Stimulated activated CD4-positive, alpha-beta T cell treated with anti-CD3 and anti-CD28 coated beads, Interleukin-4, amount 100 ng/mL, for 48 hours (primary cell): ENCODE data around the gene AOPEP.
A peak's percentile ranks its signal among the peaks of the same experiment; 100 is the strongest.

Experiments used
- DNase-seq, 2 donors: peaks; one replicate each; pipeline ENCODE4 v3.0.0-alpha.2; 2020; ENCODE audit warnings: low read depth in 2 of 2

Gene AOPEP

GRCh38 chr9:94896512-94896911 is 170.0 kb downstream of the AOPEP start:
- no peak for DNase-seq

DNA sequence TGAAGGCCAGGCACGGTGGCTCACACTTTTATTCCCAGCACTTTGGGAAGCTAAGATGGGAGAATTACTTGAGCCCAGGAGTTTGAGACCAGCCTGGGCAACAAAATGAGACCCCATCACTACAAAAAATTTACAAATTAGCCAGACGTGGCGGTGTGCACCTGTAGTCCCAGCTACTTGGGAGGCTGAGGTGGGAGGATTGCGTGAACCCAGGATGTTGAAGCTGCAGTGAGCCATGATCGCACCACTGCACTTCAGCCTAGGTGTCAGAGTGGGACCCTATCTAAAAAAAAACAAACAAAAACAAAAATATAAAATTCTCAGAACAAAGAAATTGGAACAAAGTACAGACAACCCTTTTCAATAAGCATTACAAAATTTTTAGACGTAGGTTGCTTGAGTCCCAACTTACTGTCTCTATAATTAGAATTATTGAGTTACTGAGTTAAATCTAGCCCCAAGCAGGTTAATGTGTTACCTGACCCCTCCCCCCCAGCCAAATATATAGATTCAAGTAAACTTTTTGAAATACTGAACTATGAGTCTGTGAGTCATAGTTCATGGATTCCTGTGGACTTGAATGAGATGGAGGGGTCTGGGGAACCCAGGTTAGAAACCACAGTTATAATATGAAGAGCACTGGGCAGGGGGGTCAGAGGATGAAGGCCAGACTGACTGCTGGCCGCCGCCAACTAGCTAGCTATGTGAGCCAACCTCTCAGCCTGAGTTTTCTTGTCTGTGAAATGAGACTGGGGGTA is 173.1 kb downstream of the AOPEP start:
- DNase-seq: no peak

DNA sequence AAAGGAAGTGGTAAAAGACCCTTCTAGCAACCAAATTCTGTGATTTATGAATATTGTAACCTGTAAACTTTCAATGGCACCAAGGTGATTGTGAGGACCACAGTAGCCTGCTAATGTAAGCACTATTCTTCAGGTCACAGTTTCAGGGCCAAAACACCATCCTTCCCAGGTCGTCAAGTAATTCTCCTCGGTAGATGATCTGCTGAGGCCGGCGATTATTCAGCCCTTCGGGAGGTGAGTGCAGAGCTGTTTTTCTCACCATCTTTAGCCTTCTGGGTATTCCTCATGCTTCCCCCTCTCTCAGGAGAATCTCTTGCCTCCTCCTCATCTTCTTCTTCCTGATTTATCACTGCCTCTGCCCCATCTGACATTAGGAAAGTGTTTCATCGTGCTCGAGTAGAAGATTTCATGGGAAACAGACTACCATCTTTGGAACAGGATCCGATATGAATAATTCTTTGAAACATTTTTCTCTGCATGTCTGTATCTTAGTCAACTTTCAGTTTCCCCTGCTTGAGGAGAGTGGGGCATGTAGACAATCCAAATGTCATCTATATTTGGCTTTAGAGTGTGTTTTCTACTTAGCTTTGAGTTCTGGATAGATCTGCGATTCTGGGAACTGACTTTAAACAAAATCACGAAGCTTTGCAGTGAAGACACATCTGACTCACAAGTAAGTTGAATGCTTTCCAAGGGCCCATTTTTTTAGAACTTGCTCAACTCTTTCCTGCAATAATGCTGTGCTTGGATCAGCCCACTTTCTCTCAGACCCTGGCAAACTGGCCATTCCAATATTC is 173.9 kb downstream of the AOPEP start:
- DNase-seq: no peak

DNA sequence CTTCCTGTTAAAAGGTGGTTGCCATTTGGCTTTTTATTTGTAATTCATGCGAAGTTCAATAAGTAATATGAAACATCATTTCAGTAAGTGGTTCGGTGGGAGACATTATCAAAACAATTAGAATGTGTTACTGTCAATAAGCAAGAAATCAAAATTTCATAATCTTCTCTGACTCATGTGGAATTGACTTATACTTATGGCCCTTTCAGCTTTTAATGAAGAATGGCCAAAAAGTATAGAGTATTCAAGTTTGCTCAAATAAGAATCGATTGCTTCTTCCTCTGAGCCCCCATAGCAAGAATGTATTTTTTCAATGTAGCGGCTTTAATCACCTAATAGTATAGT is 174.5 kb downstream of the AOPEP start:
- no peak for DNase-seq

DNA sequence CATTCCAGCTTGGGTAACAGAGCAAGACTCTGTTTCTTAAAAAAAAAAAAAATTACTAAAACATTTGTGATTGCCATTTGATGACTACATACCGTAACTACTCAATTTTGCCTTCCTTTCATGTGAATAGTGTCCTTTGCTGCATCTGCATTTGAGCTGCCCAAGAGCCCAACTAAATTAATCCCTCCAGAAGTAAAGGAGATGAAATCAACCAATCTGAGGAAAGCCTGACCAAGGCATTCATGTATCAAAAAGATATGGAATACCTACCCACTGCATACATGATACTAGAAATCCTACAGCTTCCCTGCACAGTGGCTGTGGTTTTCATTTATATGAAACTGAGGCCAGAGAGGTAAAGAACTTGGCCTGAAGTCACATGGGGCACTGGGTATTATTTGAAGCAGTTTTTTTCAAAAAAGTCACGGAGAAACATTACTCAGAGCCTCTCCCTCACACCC is 177.5 kb downstream of the AOPEP start:
- no peak for DNase-seq

GRCh38 chr9:94904806-94905205 is 178.3 kb downstream of the AOPEP start:
- DNase-seq: no peak

DNA sequence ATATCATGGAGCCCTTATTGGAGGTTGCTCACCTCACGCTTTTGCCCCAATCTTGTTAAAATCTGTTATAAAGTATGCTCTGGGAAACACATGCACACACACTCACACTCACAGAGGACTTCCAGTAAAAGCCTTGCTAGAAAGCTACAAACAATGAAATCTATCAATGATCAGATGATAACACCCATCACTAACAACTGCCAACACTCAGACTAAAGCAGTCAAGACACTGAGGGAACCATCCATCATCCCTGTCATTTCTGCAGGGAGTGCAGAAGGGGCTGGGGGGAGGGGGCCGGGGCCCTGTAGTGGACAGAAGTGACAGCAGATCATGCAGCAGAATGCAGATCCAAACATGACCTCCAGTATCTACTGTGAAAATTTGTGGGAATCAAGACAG is 179.1 kb downstream of the AOPEP start:
- DNase-seq: no peak

- DNase-seq: no peak
Measured at GRCh38 chr9:94906181-94906580, 179.7 kb downstream of the AOPEP start.

DNA sequence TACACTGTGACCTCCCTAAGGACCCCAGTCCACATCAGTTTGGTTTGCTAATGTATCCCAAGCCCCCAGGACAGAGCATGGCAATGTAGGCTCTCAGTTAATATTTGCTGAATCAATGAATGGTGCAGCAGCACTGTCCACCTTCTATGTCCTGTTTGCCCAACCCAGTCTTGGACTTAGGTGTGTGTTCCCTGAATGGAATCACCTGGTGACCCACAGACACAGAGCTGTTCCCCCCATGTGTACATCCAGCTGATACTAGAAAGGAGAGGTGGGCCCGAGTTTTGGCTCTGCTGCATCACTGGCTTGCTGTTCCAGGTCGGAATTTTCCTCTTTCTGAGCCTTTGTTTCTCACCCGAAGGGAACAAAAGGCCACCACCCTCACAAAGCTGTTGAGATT is 180.2 kb downstream of the AOPEP start:
- DNase-seq: no peak

DNA sequence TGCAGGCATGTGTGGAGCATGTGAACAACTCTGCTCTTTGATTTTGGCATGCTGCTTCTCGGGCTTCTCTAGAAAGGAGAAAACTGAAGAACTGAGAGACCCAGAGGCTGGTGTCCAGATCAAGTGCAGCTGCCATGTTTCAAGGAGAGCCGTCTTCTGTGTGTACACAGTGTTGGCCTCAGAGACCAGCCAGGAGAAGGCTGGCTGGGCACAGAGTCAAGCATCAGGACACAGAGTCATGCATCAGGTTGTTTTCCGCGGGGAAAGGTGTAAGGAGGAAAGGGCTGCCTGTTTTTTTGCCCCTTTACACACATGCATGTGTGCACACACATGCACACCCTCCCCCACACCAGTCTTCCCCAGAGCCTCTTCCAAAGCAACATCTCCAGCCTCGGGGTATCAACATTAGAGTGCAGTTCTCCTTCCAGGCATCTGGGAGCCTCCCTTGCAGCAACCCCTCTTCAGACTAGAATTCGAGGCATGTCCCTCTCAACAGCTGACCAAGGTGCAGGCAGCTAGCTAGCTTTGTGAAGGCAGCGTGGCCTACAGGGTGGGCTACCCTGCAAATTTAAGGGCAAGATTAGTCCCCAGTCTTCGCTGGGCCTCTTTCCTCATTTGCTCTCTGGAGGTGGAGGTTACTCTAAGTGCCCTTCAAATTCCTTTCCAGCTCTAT is 180.9 kb downstream of the AOPEP start:
- no peak for DNase-seq

DNA sequence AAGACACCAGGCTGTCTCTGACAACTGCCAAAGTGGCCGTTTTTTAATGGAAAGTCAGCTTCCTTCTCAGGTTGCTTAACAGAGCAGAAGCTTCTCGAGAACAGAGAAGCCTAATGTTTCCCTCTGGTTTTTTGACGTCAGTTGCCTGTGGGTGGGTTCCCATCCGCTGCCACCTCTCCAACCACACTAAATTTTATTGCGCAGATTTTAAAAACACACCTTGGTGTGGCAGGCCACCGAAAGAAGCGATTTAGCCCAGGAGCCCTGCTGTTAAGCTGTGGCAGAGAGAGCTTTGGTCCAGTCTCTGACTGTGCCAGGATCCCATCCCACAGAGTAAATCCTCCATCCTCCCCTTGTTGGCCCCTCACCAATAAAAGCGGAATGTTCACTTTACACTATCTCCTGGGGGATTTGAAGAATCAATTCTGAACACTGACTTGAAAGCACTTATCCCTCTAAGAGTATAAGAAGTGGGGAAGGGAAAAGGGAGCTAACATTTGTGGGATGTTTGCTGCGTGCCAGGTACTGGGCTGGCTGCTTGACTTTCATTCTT is 181.6 kb downstream of the AOPEP start:
- no peak for DNase-seq

DNA sequence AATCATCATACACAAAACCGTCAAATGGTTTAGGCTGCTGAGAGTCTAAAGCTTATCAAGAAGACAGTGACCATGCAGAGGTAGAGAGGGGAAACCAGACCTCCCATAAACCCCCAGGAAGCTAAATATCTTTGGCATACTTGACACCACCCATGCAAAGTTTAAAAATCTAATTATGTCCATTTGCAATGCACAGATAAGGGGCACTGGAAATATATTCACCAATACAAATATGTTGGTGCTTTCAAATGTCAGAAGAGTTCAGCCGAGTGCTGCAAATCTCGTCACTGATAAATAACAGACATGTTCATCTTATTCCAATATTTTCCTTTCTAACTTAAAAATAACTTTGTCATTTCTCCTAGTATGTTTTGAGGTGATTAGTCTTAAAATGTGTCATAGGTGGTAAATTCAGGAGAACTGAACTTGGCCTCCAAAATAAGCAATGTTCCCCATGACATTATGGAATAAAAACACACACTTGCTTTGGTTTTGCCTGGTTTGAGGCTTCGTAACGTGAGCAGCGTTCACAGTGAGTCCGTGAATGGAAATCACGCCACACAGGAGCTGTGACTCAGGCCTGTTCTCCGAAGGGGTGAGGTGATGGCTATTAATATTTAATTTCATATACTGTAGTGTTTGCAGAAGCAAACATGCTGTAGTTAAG is 182.2 kb downstream of the AOPEP start:
- DNase-seq: no peak

DNA sequence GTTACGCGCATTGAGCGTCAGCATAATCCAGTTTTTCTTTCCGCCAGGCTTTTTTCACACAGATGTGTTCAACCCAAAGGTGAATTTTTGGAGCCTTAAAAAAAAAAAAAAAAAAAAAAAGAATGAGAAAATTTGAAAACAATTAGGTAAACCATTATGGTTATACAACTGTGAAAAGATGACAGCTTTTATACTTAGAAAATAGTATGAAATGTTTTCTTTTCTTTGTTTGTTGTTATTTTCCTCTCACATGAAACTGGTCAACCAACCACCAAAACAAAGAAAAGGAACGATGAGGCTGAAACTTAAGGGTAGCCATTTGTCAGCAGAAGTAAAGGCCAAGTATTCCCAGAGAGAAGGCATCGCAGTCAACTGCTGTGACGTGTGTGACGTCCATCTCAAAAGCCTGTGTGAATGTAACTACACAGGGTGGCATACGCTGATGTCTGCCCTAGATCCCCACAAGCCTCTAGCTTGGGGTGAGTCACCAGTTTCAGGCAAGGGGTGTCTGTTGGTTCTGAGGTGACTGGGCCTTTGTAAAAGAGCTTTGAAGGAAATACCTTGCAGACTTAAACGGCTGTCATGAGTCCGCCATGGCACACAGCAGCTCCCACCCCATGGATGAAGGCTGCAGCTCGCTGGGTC is 182.9 kb downstream of the AOPEP start:
- DNase-seq: peak in 1 of 2 donors; percentile 19

DNA sequence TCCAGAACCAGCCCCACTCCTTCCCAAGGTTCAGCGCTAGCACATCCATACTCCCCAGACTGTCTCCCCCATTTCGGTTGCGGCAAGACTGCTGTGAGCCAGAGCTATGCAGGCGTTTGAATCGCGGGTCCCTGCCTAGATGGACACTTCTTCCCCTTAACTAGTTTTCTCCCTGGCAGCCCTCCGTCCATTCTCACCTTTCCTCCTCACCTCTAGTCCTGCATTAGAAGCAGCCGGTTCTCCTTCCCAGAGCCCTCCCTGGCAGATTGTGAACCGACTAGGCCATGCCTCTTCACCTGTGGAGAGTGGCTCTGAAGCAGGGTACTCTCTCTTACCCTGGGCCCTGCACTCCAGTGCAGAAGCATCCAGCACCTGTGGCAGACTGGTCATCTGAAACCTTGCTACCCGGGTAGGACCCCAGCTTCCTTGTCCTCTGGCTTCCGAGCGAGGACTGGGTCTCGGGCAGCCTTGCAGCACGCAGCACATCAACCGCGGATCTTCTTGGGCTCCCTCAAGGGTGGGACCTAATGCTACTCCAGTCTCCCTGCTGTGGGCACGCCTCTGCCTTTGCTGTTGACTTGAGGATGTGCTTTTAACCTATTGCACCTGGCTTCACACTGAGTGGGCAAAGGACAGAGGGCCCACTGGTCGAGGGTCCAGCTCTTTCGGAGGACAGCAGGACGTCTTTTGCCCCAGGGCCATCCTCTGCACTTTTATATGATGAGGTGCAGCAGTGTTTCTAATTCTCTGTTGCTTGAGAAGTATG is 183.6 kb downstream of the AOPEP start:
- DNase-seq: no peak

GRCh38 chr9:94911211-94911610 is 184.7 kb downstream of the AOPEP start:
- DNase-seq: no peak

GRCh38 chr9:94911986-94912635 is 185.6 kb downstream of the AOPEP start:
- DNase-seq: no peak

- no peak for DNase-seq
Measured at GRCh38 chr9:94912700-94913249, 186.3 kb downstream of the AOPEP start.

DNA sequence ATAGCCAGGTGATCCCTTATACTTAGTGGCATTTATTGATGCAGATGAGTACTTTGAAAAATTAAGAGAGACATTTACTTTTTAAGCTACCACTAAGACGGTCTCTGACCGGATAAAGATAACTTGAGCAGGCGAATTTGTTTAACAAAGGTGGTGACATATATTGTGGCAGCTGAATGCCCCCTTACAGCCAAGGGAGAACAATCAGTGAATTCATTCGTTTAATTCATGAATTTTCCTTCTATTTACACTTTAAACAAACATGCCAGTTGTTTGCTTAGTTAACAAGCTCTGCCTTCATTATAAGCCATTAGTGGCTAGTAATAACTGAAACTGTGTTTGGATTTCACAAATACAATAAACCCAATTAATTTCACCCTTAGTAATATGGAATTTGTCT is 187.1 kb downstream of the AOPEP start:
- DNase-seq: no peak
